ENCODE measurements around the gene PAGE3.

- TF ChIP-seq NFE2L1 (CRISPR knock-in tag; IDR thresholded peaks at IDR 0.05) (no peak), NR1H2 (CRISPR knock-in tag; IDR thresholded peaks at IDR 0.05) (no peak), ZNF396 (CRISPR knock-in tag; IDR thresholded peaks at IDR 0.05; ENCODE audit: borderline replicate concordance) (no peak), CTCF (IDR thresholded peaks at IDR 0.05) (no peak), USF2 (CRISPR knock-in tag; IDR thresholded peaks at IDR 0.05) (no peak), MAX (CRISPR knock-in tag; IDR thresholded peaks at IDR 0.05) (no peak), NFATC4 (CRISPR knock-in tag; IDR thresholded peaks at IDR 0.05) (no peak), IRF1 (CRISPR knock-in tag; IDR thresholded peaks at IDR 0.05) (no peak), CBFB (CRISPR knock-in tag; IDR thresholded peaks at IDR 0.05; ENCODE audit: low read depth) (no peak), CREM (CRISPR knock-in tag; IDR thresholded peaks at IDR 0.05) (no peak), TEAD1 (CRISPR knock-in tag; IDR thresholded peaks at IDR 0.05) (no peak), KAT7 (CRISPR knock-in tag; IDR thresholded peaks at IDR 0.05; ENCODE audit: borderline replicate concordance) (no peak)
These were observed at the start of gene PAGE3 for GRCh38 chrX:55264816-55265215.

All from WTC11 (cell line).